Fibroblast of lung (primary cell): Measurements from ENCODE around the gene HOXA9.

Source experiments
- CTCF ChIP-seq, 2 donors: IDR thresholded peaks in 1 of 2; conservative IDR thresholded peaks in 1 of 2; 1 replicate in 1 of 2; 2 replicates in 1 of 2; pipeline ENCODE4 v1.5.1; 2011 to 2012; ENCODE audit warnings: low read length in 2 of 2, control low read depth in 1 of 2, inconsistent platforms in 1 of 2, low read depth in 1 of 2, mild to moderate bottlenecking in 1 of 2
- EZH2 ChIP-seq: IDR thresholded peaks from 2 replicates; pipeline ENCODE4 v1.5.1; 2012; ENCODE audit warnings: low read length, control low read depth, mild to moderate bottlenecking; ENCODE audit errors: missing control alignments

GRCh38 chr7:27162561-27163287, 2.6 kb downstream of the HOXA9 start:
- TF ChIP-seq CTCF (conservative IDR thresholded peaks at IDR 0.05 in 1 of 2, IDR thresholded peaks at IDR 0.05 in 1 of 2; ENCODE audit: low read depth in 1 of 2, low read length in 2 of 2) (no peak), EZH2 (no peak)
